Prostate gland (tissue), 2 donors: ENCODE data around the gene SLC44A5. TPM values are rescaled to one million over a fixed set of nuclear protein-coding genes. Genes with fewer than 3 reads are reported as not detected.
"Not testable (repeated sequence)": the region's sequence is repeated elsewhere in the genome, so short reads cannot be mapped to it uniquely, and the experiment has no call there.

Experiments used
- DNase-seq: peaks from one replicate; pipeline ENCODE4 v3.0.0-alpha.2; 2019; ENCODE audit warnings: low spot score
- H3K27ac ChIP-seq, 2 donors: fragments of 200-600 bp; sonication (generic); 2 replicates each; pipeline ENCODE4 v1.5.1; 2017 to 2019
- H3K27me3 ChIP-seq: fragments of 200-600 bp; sonication (generic); replicated peaks from 2 replicates; pipeline ENCODE4 v1.5.1; 2019; ENCODE audit not compliant: insufficient read depth
- H3K36me3 ChIP-seq, 2 donors: fragments of 200-600 bp; sonication (generic); 1 replicate in 1 of 2; 2 replicates in 1 of 2; pipeline versions ENCODE4 v1.5.1 to v1.8.1; 2017 to 2019
- H3K4me1 ChIP-seq: fragments of 200-600 bp; sonication (generic); replicated peaks from 2 replicates; pipeline ENCODE4 v1.5.1; 2019
- H3K4me3 ChIP-seq, 2 donors: fragments of 200-600 bp; sonication (generic); 2 replicates each; pipeline ENCODE4 v1.5.1; 2017 to 2019
- H3K9me3 ChIP-seq: fragments of 200-600 bp; sonication (generic); 2 replicates; pipeline ENCODE4 v1.5.1; 2017
- CTCF ChIP-seq, 4 experiments: fragments of 200-600 bp in 2 of 4; fragments of 450-650 bp in 2 of 4; sonication (generic) in 2 of 4; IDR thresholded peaks; 1 replicate in 3 of 4; 2 replicates in 1 of 4; pipeline ENCODE4 v1.5.1; 2016 to 2019; ENCODE audit warnings: antibody characterized with exemption in 4 of 4, mild to moderate bottlenecking in 2 of 4, moderate library complexity in 2 of 4
- POLR2A ChIP-seq: fragments of 450-650 bp; IDR thresholded peaks from one replicate; pipeline ENCODE4 v1.6.1; 2016; ENCODE audit warnings: antibody characterized with exemption, mild to moderate bottlenecking
- POLR2AphosphoS5 ChIP-seq: sonication (generic); formaldehyde crosslinking; IDR thresholded peaks from one replicate; pipeline ENCODE4 v1.6.1; 2017; ENCODE audit warnings: antibody characterized with exemption
- WGBS: methylation state at CpG from one replicate; pipeline ENCODE4 v1.1.5; 2018; 5-methylcytosine and 5-hydroxymethylcytosine counted together
- intact Hi-C: fragments of 100-400 bp; cut with DNase I; formaldehyde crosslinking; loops from one replicate; pipeline ENCODE4 v1.14.2; 2022
- total RNA-seq, 2 donors: library from RNA; depleted of rRNA; stranded (reverse); fragments of >200 nt; gene quantifications; one replicate each; pipeline ENCODE4 v1.1.0, GENCODE V29; 2016

Gene SLC44A5
- total RNA-seq, 2 donors from 2014 or later, result 0.57 to 3.3 TPM

- Histone ChIP-seq H3K9me3 (no peaks in the 10 kb centered on the region), H3K27ac (no peak overlapping the region), H3K4me3 (no peak overlapping the region), H3K4me1 (no peaks in the 10 kb centered on the region), H3K36me3 (no peaks in the 10 kb centered on the region), H3K27me3 (no peaks in the 10 kb centered on the region)
- no peak for DNase-seq
- WGBS, result 91% methylated on average over 4 of the region's 4 CpGs
- intact Hi-C loops, result no loop called here
- no peak for TF ChIP-seq POLR2A
Measured at GRCh38 chr1:75487399-75487798, 123.5 kb downstream of the SLC44A5 start.

- DNase-seq, result no peak
- TF ChIP-seq POLR2A (no peak), POLR2AphosphoS5 (no peak), CTCF (IDR thresholded peaks at IDR 0.05) (no peak)
- 20% methylated on average over 1 of the region's 1 CpG for WGBS
- Histone ChIP-seq H3K4me1 (no peaks in the 10 kb centered on the region), H3K36me3 (no peaks in the 10 kb centered on the region), H3K27me3 (no peaks in the 10 kb centered on the region), H3K27ac (no peak overlapping the region), H3K4me3 (no peak overlapping the region), H3K9me3 (no peaks in the 10 kb centered on the region)
- intact Hi-C loops, result no loop called here
Measured at GRCh38 chr1:75484789-75485188, 126.1 kb downstream of the SLC44A5 start.

- Histone ChIP-seq H3K27me3 (no peaks in the 10 kb centered on the region), H3K4me1 (no peaks in the 10 kb centered on the region), H3K4me3 (no peak overlapping the region), H3K27ac (no peak overlapping the region), H3K9me3 (no peaks in the 10 kb centered on the region), H3K36me3 (no peaks in the 10 kb centered on the region)
- intact Hi-C loops, result no loop called here
- DNase-seq, result no peak
- no peak for TF ChIP-seq CTCF (IDR thresholded peaks at IDR 0.05)
- 36% methylated on average over 2 of the region's 2 CpGs for WGBS
Measured at GRCh38 chr1:75482951-75483350, 128.0 kb downstream of the SLC44A5 start.

- WGBS, result 88% methylated on average over 12 of the region's 12 CpGs
- H3K27ac ChIP-seq, H3K9me3 ChIP-seq, H3K27me3 ChIP-seq, intact Hi-C loops, H3K36me3 ChIP-seq, H3K4me3 ChIP-seq, DNase-seq, H3K4me1 ChIP-seq: not testable (repeated sequence)
Measured at GRCh38 chr1:75476486-75476885, 134.4 kb downstream of the SLC44A5 start.

- intact Hi-C loops, result no loop called here
- no peak for DNase-seq
- no peaks in the 10 kb centered on the region for H3K4me1 ChIP-seq
- no peaks in the 10 kb centered on the region for H3K9me3 ChIP-seq
- H3K27me3 ChIP-seq, result no peaks in the 10 kb centered on the region
- H3K27ac ChIP-seq, result no peak overlapping the region
- H3K36me3 ChIP-seq, result no peaks in the 10 kb centered on the region
- WGBS, result 98% methylated on average over 4 of the region's 4 CpGs
- TF ChIP-seq POLR2A (no peak), POLR2AphosphoS5 (no peak), CTCF (IDR thresholded peaks at IDR 0.05) (no peak)
- H3K4me3 ChIP-seq, result no peak overlapping the region
Measured at GRCh38 chr1:75475696-75476095, 135.2 kb downstream of the SLC44A5 start.

- no peak for TF ChIP-seq CTCF (IDR thresholded peaks at IDR 0.05)
- no peak for TF ChIP-seq POLR2A
- no peak for TF ChIP-seq POLR2AphosphoS5
- no peaks in the 10 kb centered on the region for H3K36me3 ChIP-seq
- no peak overlapping the region for H3K4me3 ChIP-seq
- H3K4me1 ChIP-seq, result no peaks in the 10 kb centered on the region
- no peaks in the 10 kb centered on the region for H3K9me3 ChIP-seq
- H3K27me3 ChIP-seq, result no peaks in the 10 kb centered on the region
- intact Hi-C loops, result no loop called here
- DNase-seq, result no peak
- no peak overlapping the region for H3K27ac ChIP-seq
- WGBS, result 54% methylated on average over 4 of the region's 4 CpGs
Measured at GRCh38 chr1:75472971-75473603, 137.8 kb downstream of the SLC44A5 start.
